ENCODE results near the gene TMEM192.

TMEM192 gene

DNA sequence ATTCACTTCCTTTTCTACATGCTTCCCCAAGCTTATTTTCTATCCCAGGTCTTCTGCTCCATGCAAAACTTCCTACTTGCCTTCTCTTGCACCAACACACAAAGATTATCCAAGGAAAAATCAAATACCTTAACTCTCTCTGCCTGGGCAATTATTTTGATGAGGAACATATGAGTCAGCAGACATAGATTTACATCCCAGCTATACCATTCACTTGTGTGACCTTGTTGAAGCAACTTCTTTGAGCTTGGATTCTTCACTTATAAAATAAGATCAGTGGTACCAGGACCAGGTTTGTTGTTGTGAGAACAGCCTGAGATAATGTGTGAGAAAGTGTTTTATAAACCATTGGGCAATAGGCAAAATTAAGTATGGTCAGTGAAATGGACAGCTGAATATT, 39.1 kb upstream of the TMEM192 start:
- DNase-seq (ENCODE audit: extremely low read depth, insufficient read length), result no peak
- no peaks in the 10 kb centered on the region for H3K36me3 ChIP-seq (ENCODE audit: control insufficient read depth, insufficient read depth, low read length)
- TF ChIP-seq, protein P1, sequence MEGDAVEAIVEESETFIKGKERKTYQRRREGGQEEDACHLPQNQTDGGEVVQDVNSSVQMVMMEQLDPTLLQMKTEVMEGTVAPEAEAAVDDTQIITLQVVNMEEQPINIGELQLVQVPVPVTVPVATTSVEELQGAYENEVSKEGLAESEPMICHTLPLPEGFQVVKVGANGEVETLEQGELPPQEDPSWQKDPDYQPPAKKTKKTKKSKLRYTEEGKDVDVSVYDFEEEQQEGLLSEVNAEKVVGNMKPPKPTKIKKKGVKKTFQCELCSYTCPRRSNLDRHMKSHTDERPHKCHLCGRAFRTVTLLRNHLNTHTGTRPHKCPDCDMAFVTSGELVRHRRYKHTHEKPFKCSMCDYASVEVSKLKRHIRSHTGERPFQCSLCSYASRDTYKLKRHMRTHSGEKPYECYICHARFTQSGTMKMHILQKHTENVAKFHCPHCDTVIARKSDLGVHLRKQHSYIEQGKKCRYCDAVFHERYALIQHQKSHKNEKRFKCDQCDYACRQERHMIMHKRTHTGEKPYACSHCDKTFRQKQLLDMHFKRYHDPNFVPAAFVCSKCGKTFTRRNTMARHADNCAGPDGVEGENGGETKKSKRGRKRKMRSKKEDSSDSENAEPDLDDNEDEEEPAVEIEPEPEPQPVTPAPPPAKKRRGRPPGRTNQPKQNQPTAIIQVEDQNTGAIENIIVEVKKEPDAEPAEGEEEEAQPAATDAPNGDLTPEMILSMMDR (IDR thresholded peaks at IDR 0.05; ENCODE audit: insufficient read depth, low read length, poor library complexity, severe bottlenecking), result no peak
- H3K4me3 ChIP-seq (replicated peaks; ENCODE audit: low read depth, low read length), result no peak overlapping the region
- H3K27me3 ChIP-seq (replicated peaks; ENCODE audit: control insufficient read depth, insufficient read depth, low read length), result no peaks in the 10 kb centered on the region

DNA sequence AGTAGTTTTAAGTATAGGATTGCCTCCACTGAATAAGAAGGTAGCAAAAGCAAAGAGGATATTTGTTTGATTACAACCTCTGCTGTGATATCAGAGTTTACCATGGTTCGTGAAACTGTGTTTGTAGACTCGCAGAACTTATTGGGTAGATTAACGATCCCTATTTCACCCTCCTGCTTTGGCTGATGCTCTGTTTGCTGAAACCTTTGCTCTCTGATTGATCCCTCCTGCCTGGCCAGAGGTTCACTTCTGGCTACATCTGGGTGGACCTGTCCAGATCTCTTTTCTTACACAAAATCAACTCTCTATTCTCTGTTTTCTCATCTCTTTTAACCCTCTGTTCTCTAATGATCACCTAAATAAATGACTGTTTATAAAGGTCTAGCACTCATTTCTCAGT, 37.9 kb upstream of the TMEM192 start:
- Histone ChIP-seq H3K4me3 (replicated peaks; ENCODE audit: low read depth, low read length) (no peak overlapping the region), H3K36me3 (ENCODE audit: control insufficient read depth, insufficient read depth, low read length) (no peaks in the 10 kb centered on the region), H3K27me3 (replicated peaks; ENCODE audit: control insufficient read depth, insufficient read depth, low read length) (no peaks in the 10 kb centered on the region)
- DNase-seq (ENCODE audit: extremely low read depth, insufficient read length), result no peak
- TF ChIP-seq, protein P1 (IDR thresholded peaks at IDR 0.05; ENCODE audit: insufficient read depth, low read length, poor library complexity, severe bottlenecking), result no peak

DNA sequence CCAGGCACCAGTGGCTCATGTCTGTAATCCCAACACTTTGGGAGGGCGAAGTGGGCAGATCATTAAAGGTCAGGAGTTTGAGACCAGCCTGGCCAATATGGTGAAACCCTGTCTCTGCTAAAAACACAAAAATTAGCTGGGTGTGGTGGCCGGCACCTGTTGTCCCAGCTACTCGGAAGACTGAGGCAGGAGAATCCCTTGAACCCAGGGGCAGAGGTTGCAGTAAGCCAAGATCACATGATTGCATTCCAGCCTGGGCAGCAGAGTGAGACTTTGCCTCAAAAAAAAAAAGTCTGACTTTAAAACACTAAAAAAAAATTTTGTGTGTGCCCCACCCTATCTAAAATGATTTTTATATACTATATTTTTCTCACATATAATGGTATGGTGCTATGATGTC, 26.2 kb upstream of the TMEM192 start:
- TF ChIP-seq, protein P1 (IDR thresholded peaks at IDR 0.05; ENCODE audit: insufficient read depth, low read length, poor library complexity, severe bottlenecking), result no peak
- DNase-seq (ENCODE audit: extremely low read depth, insufficient read length), result no peak
- H3K36me3 ChIP-seq (ENCODE audit: control insufficient read depth, insufficient read depth, low read length), result no peaks in the 10 kb centered on the region
- H3K4me3 ChIP-seq (replicated peaks; ENCODE audit: low read depth, low read length), result no peak overlapping the region
- H3K27me3 ChIP-seq (replicated peaks; ENCODE audit: control insufficient read depth, insufficient read depth, low read length), result no peaks in the 10 kb centered on the region

DNA sequence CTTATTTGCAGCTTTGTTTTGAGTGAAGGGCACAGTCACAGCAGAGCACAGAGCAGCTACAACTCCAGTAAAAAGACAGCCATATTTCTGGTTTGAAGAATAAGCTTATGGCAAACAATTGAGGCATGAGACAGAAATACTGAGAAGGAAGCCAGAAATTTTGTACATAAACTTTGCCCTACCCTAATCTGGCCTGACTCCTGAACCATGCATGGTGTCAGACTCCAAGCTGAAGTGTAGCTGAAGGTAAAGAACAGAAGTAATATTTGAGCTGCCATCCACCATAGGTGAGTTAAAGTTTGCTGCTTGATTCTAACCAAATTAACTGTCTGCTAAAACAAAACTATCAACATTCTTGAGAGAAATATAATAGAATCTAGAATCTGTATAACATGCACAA, 24.5 kb upstream of the TMEM192 start:
- Histone ChIP-seq H3K36me3 (ENCODE audit: control insufficient read depth, insufficient read depth, low read length) (no peaks in the 10 kb centered on the region), H3K27me3 (replicated peaks; ENCODE audit: control insufficient read depth, insufficient read depth, low read length) (no peaks in the 10 kb centered on the region), H3K4me3 (replicated peaks; ENCODE audit: low read depth, low read length) (no peak overlapping the region)
- TF ChIP-seq, protein P1 (IDR thresholded peaks at IDR 0.05; ENCODE audit: insufficient read depth, low read length, poor library complexity, severe bottlenecking), result no peak
- no peak for DNase-seq (ENCODE audit: extremely low read depth, insufficient read length)

DNA sequence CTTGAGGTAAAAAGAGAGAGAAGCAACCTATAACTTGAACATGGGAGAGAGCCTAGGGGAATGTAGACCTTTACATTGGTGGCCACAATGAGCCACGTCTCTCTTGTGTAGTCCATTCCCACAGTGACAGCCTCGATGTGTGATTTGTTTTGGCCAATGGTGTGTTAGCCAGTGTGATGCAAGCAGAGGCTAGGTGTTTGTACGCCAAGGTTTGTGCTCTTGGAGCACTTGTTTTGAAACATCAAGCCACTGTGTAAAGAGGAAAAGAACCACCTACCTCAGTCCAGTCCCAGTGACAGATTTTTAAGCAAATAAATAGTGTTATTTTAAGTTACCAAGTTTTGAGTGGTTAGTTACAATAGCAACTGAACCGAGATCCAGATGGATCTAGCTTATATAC, 23.9 kb upstream of the TMEM192 start:
- Histone ChIP-seq H3K27me3 (replicated peaks; ENCODE audit: control insufficient read depth, insufficient read depth, low read length) (no peaks in the 10 kb centered on the region), H3K36me3 (ENCODE audit: control insufficient read depth, insufficient read depth, low read length) (no peaks in the 10 kb centered on the region), H3K4me3 (replicated peaks; ENCODE audit: low read depth, low read length) (no peak overlapping the region)
- TF ChIP-seq, protein P1 (IDR thresholded peaks at IDR 0.05; ENCODE audit: insufficient read depth, low read length, poor library complexity, severe bottlenecking), result no peak
- no peak for DNase-seq (ENCODE audit: extremely low read depth, insufficient read length)

DNA sequence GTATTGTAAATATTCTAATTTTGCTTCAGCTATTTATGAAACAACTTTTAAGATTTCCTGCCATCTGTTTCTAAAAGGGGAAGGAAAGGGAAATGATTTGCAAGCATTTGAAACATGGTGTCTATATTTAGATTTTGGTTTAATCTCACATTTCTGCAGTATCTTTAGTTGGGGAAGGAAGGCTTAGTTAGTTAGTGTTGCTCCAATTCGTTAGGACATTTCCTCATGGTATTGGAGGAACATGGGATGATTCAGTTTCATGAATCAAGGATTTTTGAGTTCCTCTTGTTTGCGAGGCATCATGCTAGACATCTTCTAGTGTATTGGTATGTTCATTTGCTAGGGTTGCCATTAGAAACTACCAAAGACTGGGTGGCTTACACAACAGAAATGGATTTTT, 20.5 kb upstream of the TMEM192 start:
- no peaks in the 10 kb centered on the region for H3K36me3 ChIP-seq (ENCODE audit: control insufficient read depth, insufficient read depth, low read length)
- no peak for DNase-seq (ENCODE audit: extremely low read depth, insufficient read length)
- no peak overlapping the region for H3K4me3 ChIP-seq (replicated peaks; ENCODE audit: low read depth, low read length)
- H3K27me3 ChIP-seq (replicated peaks; ENCODE audit: control insufficient read depth, insufficient read depth, low read length), result no peaks in the 10 kb centered on the region
- TF ChIP-seq, protein P1 (IDR thresholded peaks at IDR 0.05; ENCODE audit: insufficient read depth, low read length, poor library complexity, severe bottlenecking), result no peak
